ENCODE measurements around the gene PLEKHG4B.

PLEKHG4B gene

DNA sequence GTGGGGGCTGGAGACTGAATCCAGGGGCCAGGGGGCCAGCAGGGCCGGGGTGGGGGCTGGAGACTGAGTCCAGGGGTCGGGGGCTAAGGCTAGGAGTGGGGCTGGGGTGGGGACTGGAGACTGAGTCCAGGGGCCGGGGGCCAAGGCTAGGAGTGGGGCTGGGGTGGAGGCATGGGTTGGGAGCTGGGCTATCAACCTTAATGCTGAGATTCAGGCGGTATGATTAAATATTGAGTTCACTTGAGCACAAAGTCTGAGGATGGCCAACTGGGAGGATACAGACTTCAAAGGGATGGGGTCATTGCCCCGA, 82.3 kb downstream of the PLEKHG4B start:
- DNase-seq = no peak

GRCh38 chr5:174876-175465, 83.0 kb downstream of the PLEKHG4B start:
- DNase-seq = no peak

DNA sequence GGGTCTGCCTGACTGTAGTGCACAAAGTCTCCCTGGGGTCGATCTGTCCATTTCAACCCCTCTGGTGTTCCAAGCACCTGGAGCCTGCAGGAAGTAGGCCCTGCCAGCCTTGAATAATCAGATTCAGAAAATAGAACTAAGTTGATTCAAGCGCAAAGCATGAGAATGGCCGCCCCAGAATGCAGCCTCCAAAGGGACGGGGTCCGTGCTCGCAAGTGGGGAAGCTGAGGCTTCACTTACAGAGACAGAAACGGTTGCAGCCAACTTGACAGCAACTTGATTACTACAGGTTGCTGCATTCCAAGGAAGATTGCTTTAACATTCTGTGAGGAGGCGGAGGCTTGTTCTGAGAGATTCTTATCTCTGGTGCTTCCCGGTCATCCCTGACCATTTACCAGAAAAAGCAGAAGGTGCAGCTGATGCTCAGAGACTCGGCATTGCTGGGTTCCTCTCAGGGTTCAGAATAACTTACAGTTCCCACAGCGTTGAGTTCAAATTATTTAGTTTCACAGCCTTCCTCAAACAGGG, 84.4 kb downstream of the PLEKHG4B start:
- DNase-seq = no peak

DNA sequence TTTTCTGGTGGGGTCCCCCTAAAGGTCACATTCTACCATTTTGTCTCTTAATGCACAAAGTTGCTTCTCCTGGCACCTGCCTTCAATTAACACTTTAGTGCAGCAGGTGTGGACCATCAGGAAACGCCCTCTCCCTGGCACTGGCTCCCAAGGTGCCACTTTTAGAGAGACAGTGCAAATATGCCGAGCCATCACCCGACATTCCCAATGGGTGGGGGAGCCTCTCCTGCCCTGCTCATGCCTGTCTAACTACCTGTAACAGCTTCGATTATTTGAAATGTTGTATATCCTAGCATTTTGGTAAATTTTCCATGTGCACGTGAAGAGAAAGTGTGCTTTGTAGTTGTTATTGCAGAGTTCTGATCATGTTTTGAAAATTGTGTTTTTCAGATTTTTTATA, 86.1 kb downstream of the PLEKHG4B start:
- no peak for DNase-seq

DNA sequence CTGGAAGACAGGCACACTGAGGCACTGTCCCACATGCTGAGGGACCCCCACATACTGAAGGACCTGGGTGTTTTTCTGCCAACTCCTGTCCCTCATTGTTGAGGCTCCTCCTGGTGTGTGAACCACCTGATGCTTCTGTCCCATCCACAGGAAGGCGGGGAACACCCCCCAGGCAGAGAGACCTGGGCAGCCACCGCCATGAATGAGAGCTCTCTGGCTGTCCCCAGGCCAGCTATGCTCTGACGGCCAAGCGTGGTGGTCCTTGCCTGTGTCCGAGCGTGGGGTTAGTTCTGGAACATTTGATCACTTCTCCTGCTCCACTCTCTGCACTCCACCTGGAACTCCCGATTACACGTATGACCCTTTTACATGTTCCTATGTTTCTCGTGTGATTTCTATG, 87.4 kb downstream of the PLEKHG4B start:
- no peak for DNase-seq

DNA sequence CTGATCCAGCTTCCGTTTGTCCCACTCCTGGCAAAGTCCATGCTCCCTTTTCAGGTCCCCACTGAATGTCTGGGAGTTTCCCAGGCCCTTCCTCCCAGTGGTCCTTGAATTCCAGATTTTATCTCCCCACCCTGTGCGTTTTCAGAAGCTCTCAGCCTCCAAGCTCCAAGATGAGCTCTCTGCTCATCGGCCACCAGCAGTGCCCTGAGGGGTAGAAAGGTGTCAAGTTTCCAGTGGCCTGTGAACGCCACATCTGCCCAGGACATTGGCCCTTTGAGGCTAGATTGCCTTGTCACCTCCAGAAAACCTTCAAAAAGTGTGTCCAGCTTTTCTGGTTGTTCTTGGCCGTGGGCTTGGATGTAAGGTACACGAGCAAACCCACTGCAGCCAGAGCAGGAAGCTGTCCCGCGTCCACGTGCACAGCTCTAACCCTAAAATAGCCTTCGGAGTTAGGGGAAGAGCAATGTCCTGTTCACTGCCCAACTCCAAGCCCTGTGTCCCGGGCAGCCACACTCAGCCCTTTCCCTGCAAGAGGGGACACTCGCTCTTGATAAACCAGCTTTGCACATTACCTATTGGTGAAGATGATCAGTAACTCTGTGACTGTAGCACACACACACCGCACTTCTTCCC, 88.4 kb downstream of the PLEKHG4B start:
- no peak for DNase-seq

DNA sequence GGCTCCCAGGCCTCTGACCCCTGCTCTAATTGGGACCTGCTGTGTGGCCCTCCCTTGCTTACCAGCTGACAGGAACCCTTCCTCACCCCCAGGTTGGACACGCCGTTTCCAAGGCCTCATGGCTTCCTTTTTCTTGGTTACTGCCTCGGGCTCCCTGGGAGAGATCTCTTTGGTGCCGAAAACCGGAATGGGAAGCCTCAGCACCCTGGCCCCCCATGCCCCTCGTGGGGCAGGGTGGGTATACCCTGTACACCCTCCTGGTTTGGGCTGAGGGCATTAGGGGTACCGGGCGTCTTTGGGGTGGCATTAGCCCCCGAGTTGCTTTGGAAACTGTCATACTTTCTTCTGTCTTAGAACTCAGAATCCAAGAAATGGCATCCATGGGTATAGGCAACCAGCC, 89.2 kb downstream of the PLEKHG4B start:
- no peak for DNase-seq

GRCh38 chr5:181566-181965, 89.6 kb downstream of the PLEKHG4B start:
- DNase-seq = no peak

GRCh38 chr5:182126-182525, 90.2 kb downstream of the PLEKHG4B start:
- no peak for DNase-seq

GRCh38 chr5:184471-184870, 92.5 kb downstream of the PLEKHG4B start:
- no peak for DNase-seq

- DNase-seq = no peak
These were observed 93.4 kb downstream of the PLEKHG4B start for GRCh38 chr5:185095-186070.

DNA sequence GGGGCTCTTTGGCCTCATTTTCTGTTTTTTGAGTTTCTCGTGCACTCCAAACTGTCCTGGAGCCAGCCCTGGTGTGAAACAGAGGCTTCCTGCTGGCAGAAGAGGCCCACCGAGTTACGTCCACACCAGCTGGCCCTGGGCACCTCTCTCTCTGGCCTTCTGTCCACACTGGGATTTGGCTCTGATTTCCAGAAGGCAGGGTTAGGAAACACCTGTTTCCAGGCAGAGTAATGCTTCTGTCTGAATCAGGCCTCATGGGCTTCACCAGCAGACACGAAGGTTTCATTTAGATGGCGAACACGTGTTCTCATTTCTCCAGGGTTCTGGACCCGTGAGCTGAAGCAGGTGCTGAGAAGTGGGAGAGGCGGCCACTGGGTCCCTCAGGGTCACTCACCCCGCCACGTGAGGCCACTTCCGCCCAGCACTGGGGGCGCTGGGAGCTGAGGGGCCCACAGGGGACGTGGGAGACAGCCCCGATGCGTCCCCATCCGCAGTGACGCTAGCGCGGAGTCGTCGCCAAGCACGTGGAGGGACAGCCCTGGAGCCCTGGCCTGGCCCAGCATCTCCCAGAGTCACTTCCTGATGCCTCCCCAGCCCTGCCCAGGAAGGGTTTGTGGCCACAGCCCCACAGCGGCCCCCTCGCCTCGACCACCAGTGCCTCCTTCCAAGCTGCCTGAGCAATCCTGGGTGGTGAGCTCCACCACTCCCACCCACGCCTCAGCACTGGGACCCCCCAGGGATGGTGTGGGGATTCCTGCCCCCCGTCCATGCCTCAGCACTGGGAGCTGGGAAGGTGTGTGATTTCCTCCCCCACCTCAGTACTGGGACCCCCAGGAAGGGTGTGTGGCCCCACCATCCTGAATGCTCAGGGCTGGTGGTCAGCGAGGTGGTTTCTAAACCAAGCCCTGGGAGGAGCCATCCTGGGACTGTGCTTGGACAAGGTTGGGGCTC, 94.4 kb downstream of the PLEKHG4B start:
- no peak for DNase-seq

DNA sequence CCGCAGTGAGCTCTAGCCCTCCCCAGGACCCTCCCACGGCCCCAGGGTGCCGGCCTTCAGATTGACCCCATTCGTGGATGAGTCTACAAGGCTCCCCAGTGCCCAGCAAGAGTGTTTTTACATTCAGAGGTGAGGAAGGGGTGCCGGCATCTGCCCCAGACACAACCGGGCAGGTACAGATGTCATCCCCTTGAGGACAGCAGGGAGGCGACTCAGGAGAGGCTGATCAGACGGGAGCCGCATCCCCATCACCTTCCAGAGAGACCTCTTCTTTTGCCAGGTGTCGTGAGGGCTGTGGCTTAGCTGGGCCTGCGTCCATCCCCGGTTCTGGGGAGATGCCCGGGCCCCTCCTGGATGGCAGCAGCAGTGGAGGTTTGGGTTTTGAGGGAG, 95.1 kb downstream of the PLEKHG4B start:
- DNase-seq = no peak

- DNase-seq = no peak
These were observed 95.9 kb downstream of the PLEKHG4B start for GRCh38 chr5:187617-188451.

DNA sequence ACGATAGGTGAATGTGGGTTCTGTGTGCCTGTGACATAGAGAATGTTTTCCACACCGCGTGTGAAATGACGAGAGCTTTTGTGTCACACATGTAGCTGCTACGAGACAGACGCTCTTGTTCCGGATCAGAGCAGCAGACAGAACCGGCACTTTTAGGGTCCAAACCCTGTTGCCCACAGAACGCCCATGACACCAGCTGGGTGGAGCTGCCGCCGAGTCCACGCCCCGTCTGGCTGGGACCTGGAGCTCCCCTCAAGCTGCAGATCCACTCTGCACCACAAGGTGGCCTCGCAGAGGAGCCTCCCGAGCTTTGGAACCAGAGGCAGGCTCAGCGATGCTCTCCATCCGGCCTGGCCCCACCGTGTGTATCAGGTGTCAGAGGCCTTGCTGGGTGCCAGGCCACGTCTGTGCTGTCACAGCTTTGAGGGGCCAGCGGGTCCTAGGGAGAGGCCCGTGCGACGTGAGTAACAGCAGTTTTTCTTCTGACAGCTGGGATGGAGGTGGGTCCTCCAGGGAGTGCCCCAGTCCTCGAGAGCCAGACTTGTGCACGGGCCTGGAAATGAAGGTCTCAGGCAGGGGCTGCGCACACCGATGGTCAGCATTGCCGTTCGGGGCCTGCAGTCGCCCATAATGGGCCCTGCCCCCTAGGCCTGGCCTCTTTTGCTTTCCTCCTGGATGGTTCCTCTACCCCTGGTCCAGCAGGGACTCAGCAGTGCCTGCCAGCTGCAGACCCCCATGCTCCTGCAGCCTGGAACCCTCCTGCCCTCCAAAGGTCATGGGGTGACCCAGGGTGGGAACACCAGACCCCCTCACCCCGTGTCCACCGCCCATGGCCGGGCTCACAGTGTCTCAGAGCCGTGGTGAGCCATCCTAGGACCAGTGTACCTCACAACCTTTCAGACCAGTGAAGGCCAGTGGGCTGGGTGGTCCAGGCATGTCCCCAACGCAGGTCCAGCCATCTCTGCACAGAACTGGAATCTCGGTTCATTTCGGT, 96.8 kb downstream of the PLEKHG4B start:
- peak; percentile 92 for DNase-seq

DNA sequence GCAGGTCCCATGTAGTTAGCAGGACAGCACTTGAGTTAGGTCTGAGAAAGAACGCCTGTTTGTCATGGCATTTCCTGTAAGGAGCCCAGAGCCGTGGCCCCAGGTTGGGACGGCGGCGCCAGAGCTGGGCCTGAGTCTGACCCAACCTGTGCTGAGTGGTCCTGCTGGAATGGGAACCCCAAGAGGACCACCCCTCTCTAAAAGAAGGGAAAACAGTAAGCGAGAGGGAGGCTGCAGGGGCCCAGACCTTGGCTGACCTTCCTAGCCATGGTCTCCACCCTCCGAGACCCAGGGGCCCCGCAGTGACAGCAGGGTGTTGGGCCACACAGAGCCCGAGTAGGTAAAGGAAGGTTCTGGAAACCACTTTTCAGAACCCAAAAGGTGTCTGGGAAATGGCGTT, 97.5 kb downstream of the PLEKHG4B start:
- no peak for DNase-seq

- DNase-seq = no peak
These were observed 98.0 kb downstream of the PLEKHG4B start for GRCh38 chr5:189976-190365.

DNA sequence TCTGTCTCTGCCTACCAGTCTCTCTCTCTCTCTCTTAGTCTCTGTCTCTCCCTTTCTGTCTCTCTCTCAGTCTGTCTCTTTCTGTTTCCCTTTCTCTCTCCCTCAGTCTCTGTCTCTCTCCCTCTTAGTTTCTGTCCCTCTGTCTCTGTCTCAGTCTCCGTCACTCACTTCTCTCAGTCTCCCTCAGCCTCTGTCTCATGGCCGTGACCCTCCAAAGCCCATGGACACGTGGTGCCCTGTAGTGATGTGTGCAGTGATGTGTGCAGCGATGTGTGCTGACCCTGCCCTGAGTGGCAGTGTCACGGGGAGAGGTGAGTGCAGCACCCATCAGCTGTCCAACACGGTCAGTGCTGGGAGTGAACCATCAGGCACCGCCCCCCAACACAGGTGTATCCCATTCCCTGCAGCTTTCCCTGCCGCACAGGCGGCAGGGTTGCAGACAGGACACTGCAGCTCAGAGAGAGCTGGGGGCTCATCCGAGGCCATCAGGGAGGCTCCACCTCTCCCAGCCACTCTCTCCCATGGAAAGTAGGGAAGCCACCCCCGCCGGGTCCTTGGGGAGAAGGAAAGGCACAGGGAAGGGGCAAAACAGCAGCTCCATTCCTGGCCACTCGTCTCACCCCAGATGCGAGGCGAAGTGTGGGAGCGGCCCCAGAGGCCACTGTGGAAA, 98.5 kb downstream of the PLEKHG4B start:
- no peak for DNase-seq

- no peak for DNase-seq
These were observed 99.3 kb downstream of the PLEKHG4B start, which contains the start of gene LRRC14B for GRCh38 chr5:191036-191948. LRRC14B (plus strand) TSS chr5:191495; CDS start chr5:191539, 44 bp downstream.

Data from activated CD4-positive, alpha-beta T cell treated with anti-CD3 and anti-CD28 coated beads, Interleukin-10, Interleukin-2, amounts not matched to agents 100 ng/mL and 50 ng/mL, durations not matched to agents 16 hours and 8 hours (primary cell).